Fibroblast of lung (primary cell): ENCODE measurements around the gene USP37.

Source experiments
- EZH2 ChIP-seq: IDR thresholded peaks from 2 replicates; pipeline ENCODE4 v1.5.1; 2012; ENCODE audit warnings: low read length, control low read depth, mild to moderate bottlenecking; ENCODE audit errors: missing control alignments
- TF ChIP-seq, protein P1 (sequence below), 2 donors: IDR thresholded peaks in 1 of 2; conservative IDR thresholded peaks in 1 of 2; 1 replicate in 1 of 2; 2 replicates in 1 of 2; pipeline ENCODE4 v1.5.1; 2011 to 2012; ENCODE audit warnings: low read length in 2 of 2, control low read depth in 1 of 2, inconsistent platforms in 1 of 2, low read depth in 1 of 2, mild to moderate bottlenecking in 1 of 2

DNA sequence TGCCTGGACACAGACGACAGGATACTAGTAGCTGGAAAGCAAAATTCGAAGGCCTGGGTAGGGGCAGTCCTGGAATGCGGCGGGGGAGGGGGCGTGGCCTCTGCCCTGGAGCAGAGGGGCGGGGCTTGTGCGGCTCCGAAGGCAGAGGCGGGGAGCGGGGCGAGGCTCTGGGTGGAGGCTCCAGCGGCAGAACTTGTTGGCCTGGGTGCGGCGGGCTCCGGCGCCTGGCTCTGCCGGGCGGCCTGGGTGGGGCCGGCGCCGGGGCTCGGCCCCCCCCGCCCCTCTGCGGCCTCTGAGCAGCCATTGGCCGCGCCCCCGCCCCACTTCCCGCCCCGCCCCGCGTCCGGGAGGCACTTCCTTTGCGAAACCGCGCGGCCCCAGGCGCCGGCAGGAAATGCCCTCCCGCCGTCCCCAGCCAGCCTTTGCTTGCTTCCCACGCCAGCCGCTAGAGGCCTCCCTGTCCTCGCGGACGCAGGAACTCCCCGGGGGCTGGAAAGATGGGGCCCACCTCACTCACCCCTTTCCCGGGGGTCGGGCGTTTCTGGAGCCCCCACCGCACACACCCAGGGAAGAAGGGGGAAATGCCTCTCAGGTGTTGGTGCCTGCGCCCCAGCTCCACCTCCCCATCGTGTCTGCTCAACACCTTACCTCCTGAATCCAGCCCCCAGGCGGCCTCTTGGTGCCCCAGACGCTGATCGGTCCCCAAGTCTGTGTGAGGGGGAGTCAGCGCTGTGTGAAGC, 161.8 kb downstream of the USP37 start:
- TF ChIP-seq, protein P1, sequence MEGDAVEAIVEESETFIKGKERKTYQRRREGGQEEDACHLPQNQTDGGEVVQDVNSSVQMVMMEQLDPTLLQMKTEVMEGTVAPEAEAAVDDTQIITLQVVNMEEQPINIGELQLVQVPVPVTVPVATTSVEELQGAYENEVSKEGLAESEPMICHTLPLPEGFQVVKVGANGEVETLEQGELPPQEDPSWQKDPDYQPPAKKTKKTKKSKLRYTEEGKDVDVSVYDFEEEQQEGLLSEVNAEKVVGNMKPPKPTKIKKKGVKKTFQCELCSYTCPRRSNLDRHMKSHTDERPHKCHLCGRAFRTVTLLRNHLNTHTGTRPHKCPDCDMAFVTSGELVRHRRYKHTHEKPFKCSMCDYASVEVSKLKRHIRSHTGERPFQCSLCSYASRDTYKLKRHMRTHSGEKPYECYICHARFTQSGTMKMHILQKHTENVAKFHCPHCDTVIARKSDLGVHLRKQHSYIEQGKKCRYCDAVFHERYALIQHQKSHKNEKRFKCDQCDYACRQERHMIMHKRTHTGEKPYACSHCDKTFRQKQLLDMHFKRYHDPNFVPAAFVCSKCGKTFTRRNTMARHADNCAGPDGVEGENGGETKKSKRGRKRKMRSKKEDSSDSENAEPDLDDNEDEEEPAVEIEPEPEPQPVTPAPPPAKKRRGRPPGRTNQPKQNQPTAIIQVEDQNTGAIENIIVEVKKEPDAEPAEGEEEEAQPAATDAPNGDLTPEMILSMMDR (conservative IDR thresholded peaks at IDR 0.05 in 1 of 2, IDR thresholded peaks at IDR 0.05 in 1 of 2; ENCODE audit: low read depth in 1 of 2, low read length in 2 of 2) = peak; percentile 64 to 80
- no peak for TF ChIP-seq EZH2
